Transverse colon (tissue), 4 donors: ENCODE data around the gene RBAK. TPM values are rescaled to one million over a fixed set of nuclear protein-coding genes. Genes with fewer than 3 reads are reported as not detected.

ENCODE experiments used
- DNase-seq: peaks from one replicate; pipeline ENCODE4 v3.0.0-alpha.2; 2019
- H3K27ac ChIP-seq, 4 donors: fragments of 200-600 bp; sonication (generic); 2 replicates each; pipeline ENCODE4 v1.5.1; 2016 to 2018; ENCODE audit warnings: inconsistent platforms in 4 of 4
- H3K27me3 ChIP-seq: fragments of 200-600 bp; sonication (generic); 2 replicates; pipeline ENCODE4 v1.5.1; 2017; ENCODE audit warnings: inconsistent platforms
- H3K36me3 ChIP-seq, 4 donors: fragments of 200-600 bp; sonication (generic); 2 replicates each; pipeline ENCODE4 v1.5.1; 2017 to 2019; ENCODE audit warnings: inconsistent platforms in 4 of 4
- H3K4me1 ChIP-seq, 4 donors: fragments of 200-600 bp; sonication (generic); 2 replicates each; pipeline ENCODE4 v1.5.1; 2017 to 2020; ENCODE audit warnings: inconsistent platforms in 4 of 4
- H3K4me3 ChIP-seq, 4 donors: fragments of 200-600 bp; sonication (generic); 1 replicate in 1 of 4; 2 replicates in 3 of 4; pipeline versions ENCODE4 v1.5.1 to v1.6.1; 2017 to 2019; ENCODE audit warnings: inconsistent platforms in 4 of 4
- H3K9me3 ChIP-seq, 2 donors: fragments of 200-600 bp; sonication (generic); 2 replicates each; pipeline ENCODE4 v1.5.1; 2017 to 2019; ENCODE audit warnings: inconsistent platforms in 2 of 2
- CTCF ChIP-seq, 5 experiments: fragments of 200-600 bp in 3 of 5; fragments of 450-650 bp in 2 of 5; sonication (generic) in 3 of 5; IDR thresholded peaks; 1 replicate in 2 of 5; 2 replicates in 3 of 5; pipeline ENCODE4 v1.5.1; 2016 to 2017; ENCODE audit warnings: antibody characterized with exemption in 5 of 5, inconsistent platforms in 3 of 5, mild to moderate bottlenecking in 2 of 5, moderate library complexity in 1 of 5
- EP300 ChIP-seq: sonication (generic); formaldehyde crosslinking; IDR thresholded peaks from one replicate; pipeline ENCODE4 v1.6.1; 2017; ENCODE audit warnings: antibody characterized with exemption, low read depth
- POLR2A ChIP-seq: fragments of 450-650 bp; IDR thresholded peaks from one replicate; pipeline ENCODE4 v1.6.1; 2016; ENCODE audit warnings: antibody characterized with exemption, mild to moderate bottlenecking, moderate library complexity
- POLR2AphosphoS5 ChIP-seq, 3 donors: sonication (generic); formaldehyde crosslinking; IDR thresholded peaks; one replicate each; pipeline ENCODE4 v1.6.1; 2016; ENCODE audit warnings: antibody characterized with exemption in 3 of 3
- WGBS, 2 donors: methylation state at CpG; one replicate each; pipeline ENCODE4 v1.1.5; 2018; ENCODE audit warnings: low coverage in 1 of 2; 5-methylcytosine and 5-hydroxymethylcytosine counted together
- in situ Hi-C, 4 donors: fragments of 200-750 bp; cut with MboI; loops; one replicate each; pipeline versions ENCODE4 v1.15.0 to v1.15.1; 2017; ENCODE audit warnings: low sequenced_read_pairs in 3 of 4, low pct_ligation_motif_present in 1 of 4, low pct_unique_long_range_greater_than_20kb in 1 of 4
- intact Hi-C: fragments of 100-400 bp; cut with DNase I; formaldehyde crosslinking; loops from one replicate; pipeline ENCODE4 v1.15.1; 2023; ENCODE audit warnings: low total_unique reads
- total RNA-seq, 4 donors: library from RNA; depleted of rRNA; stranded (reverse); fragments of >200 nt; gene quantifications; one replicate each; pipeline ENCODE4 v1.1.0, GENCODE V29; 2016

RBAK gene
- total RNA-seq = 10 to 100 TPM in 1 of 4 donors, 1 to 10 TPM in 3; 3.4 to 11.6 (median 8.5) TPM

GRCh38 chr7:5045558-5046396, at the start of gene RBAK:
RBAK (plus strand) TSS chr7:5045860; CDS start chr7:5048077, 2,217 bp downstream.
- H3K27me3 ChIP-seq = no peaks in the 10 kb centered on the region
- in situ Hi-C loops (no loop called here), intact Hi-C loops (no loop called here)
- 2% methylated on average over 66 of the region's 69 CpGs; no CpG with 5 or more reads in 1 of the 2 donors for WGBS, 2 donors
- peak; percentile 96 for DNase-seq
- peaks cover 0 to 4% of the 10 kb centered on the region in 2 donors for H3K9me3 ChIP-seq
- peaks cover 0 to 13% (median 5%) of the 10 kb centered on the region in 4 donors for H3K36me3 ChIP-seq
- peaks cover 0 to 12% (median 6%) of the 10 kb centered on the region in 4 donors for H3K4me1 ChIP-seq
- peak within 1 kb of the TSS; percentile 87 to 94 (median 90) for H3K27ac ChIP-seq
- TF ChIP-seq CTCF (IDR thresholded peaks at IDR 0.05) = peak in 1 of 5 experiments; percentile 13
- TF ChIP-seq POLR2A = peak; percentile 56
- peak; percentile 67 to 78 (median 77) for TF ChIP-seq POLR2AphosphoS5 (IDR thresholded peaks at IDR 0.05)
- TF ChIP-seq EP300 = no peak
- H3K4me3 ChIP-seq = peak within 1 kb of the TSS; percentile 76 to 99 (median 95)

GRCh38 chr7:4996696-4997222, 48.9 kb upstream of the RBAK start:
- Histone ChIP-seq H3K27ac (no peak overlapping the region), H3K9me3 (no peaks in the 10 kb centered on the region), H3K4me1 (no peaks in the 10 kb centered on the region), H3K27me3 (no peaks in the 10 kb centered on the region), H3K4me3 (no peak overlapping the region), H3K36me3 (peaks cover 0 to 23% (median 8%) of the 10 kb centered on the region in 4 donors)
- in situ Hi-C loops = no loop called here
- intact Hi-C loops = no loop called here
- DNase-seq = no peak
- no peak for TF ChIP-seq POLR2AphosphoS5 (IDR thresholded peaks at IDR 0.05)
- TF ChIP-seq CTCF (IDR thresholded peaks at IDR 0.05) = no peak
- TF ChIP-seq EP300 = no peak
- no peak for TF ChIP-seq POLR2A
- 76 to 92% methylated on average over 2 to 7 of the region's 7 CpGs for WGBS, 2 donors

GRCh38 chr7:4998244-4998643, 47.4 kb upstream of the RBAK start:
- H3K9me3 ChIP-seq = no peaks in the 10 kb centered on the region
- no peaks in the 10 kb centered on the region for H3K27me3 ChIP-seq
- H3K4me1 ChIP-seq = no peaks in the 10 kb centered on the region
- peaks cover 0 to 21% (median 4%) of the 10 kb centered on the region in 4 donors for H3K36me3 ChIP-seq
- no peak overlapping the region for H3K4me3 ChIP-seq
- intact Hi-C loops = no loop called here
- H3K27ac ChIP-seq = no peak overlapping the region
- WGBS, 2 donors = 80 to 83% methylated on average over 2 to 3 of the region's 3 CpGs
- DNase-seq = no peak
- TF ChIP-seq POLR2A (no peak), EP300 (no peak)
- in situ Hi-C loops = no loop called here

- Histone ChIP-seq H3K36me3 (peaks cover 0 to 14% (median 4%) of the 10 kb centered on the region in 4 donors), H3K9me3 (no peaks in the 10 kb centered on the region), H3K27me3 (no peaks in the 10 kb centered on the region), H3K27ac (no peak overlapping the region), H3K4me3 (no peak overlapping the region), H3K4me1 (no peaks in the 10 kb centered on the region)
- intact Hi-C loops = no loop called here
- DNase-seq = no peak
- WGBS, 2 donors = 69 to 93% methylated on average over 2 to 7 of the region's 7 CpGs
- TF ChIP-seq EP300 = no peak
- TF ChIP-seq CTCF (IDR thresholded peaks at IDR 0.05) = no peak
- no peak for TF ChIP-seq POLR2AphosphoS5 (IDR thresholded peaks at IDR 0.05)
- TF ChIP-seq POLR2A = no peak
- in situ Hi-C loops = no loop called here
Observed at GRCh38 chr7:4998910-4999309, 46.8 kb upstream of the RBAK start.
